Left kidney (tissue), 8 donors: ENCODE data around the gene B3GALNT1. TPM values are rescaled to one million over a fixed set of nuclear protein-coding genes. Genes with fewer than 3 reads are reported as not detected.

Experiments
- DNase-seq: peaks from one replicate; pipeline ENCODE4 v3.0.0-alpha.2; 2013
- long read RNA-seq, 8 donors: transcript quantifications; one replicate each; lab custom pipeline, GENCODE V29; 2026
- polyA plus RNA-seq: library from polyadenylated mRNA; unstranded; fragments of 120-200 nt; gene quantifications from one replicate; pipeline ENCODE4 v1.2.1, GENCODE V29; 2013; ENCODE audit not compliant: insufficient read length

B3GALNT1 gene, protein sequence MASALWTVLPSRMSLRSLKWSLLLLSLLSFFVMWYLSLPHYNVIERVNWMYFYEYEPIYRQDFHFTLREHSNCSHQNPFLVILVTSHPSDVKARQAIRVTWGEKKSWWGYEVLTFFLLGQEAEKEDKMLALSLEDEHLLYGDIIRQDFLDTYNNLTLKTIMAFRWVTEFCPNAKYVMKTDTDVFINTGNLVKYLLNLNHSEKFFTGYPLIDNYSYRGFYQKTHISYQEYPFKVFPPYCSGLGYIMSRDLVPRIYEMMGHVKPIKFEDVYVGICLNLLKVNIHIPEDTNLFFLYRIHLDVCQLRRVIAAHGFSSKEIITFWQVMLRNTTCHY
- polyA plus RNA-seq: 41.8 TPM
- long read RNA-seq, donor 1, transcript B3GALNT1-212 (5 exons, 1,660 nt): minor isoform, 5 of 13 reads
- long read RNA-seq, donor 1, transcript B3GALNT1-201 (5 exons, 3,313 nt): major isoform, 6 of 13 reads
- long read RNA-seq, donor 1, partial matches to known transcripts: 0 of 13 reads
- long read RNA-seq, donor 1, other reads (novel, unspliced or antisense): 0 of 13 reads
- long read RNA-seq, donor 2, transcript B3GALNT1-201 (5 exons, 3,313 nt): major isoform, 5 of 8 reads
- long read RNA-seq, donor 2, partial matches to known transcripts: 0 of 8 reads
- long read RNA-seq, donor 2, other reads (novel, unspliced or antisense): 0 of 8 reads
- long read RNA-seq, donor 3, transcript B3GALNT1-201 (5 exons, 3,313 nt): major isoform, 6 of 10 reads
- long read RNA-seq, donor 3, partial matches to known transcripts: 0 of 10 reads
- long read RNA-seq, donor 3, other reads (novel, unspliced or antisense): 0 of 10 reads
- long read RNA-seq, donor 4: 0 reads
- long read RNA-seq, donor 5, transcript B3GALNT1-201 (5 exons, 3,313 nt): major isoform, 9 of 106 reads
- long read RNA-seq, donor 5, partial matches to known transcripts: 86 of 106 reads
- long read RNA-seq, donor 5, other reads (novel, unspliced or antisense): 6 of 106 reads
- long read RNA-seq, donor 6, transcript B3GALNT1-212 (5 exons, 1,660 nt): major isoform, 6 of 12 reads
- long read RNA-seq, donor 6, partial matches to known transcripts: 0 of 12 reads
- long read RNA-seq, donor 6, other reads (novel, unspliced or antisense): 0 of 12 reads
- long read RNA-seq, donor 7, transcript B3GALNT1-201 (5 exons, 3,313 nt): major isoform, 7 of 14 reads
- long read RNA-seq, donor 7, partial matches to known transcripts: 0 of 14 reads
- long read RNA-seq, donor 7, other reads (novel, unspliced or antisense): 0 of 14 reads
- long read RNA-seq, donor 8, partial matches to known transcripts: 0 of 15 reads
- long read RNA-seq, donor 8, other reads (novel, unspliced or antisense): 9 of 15 reads

DNA sequence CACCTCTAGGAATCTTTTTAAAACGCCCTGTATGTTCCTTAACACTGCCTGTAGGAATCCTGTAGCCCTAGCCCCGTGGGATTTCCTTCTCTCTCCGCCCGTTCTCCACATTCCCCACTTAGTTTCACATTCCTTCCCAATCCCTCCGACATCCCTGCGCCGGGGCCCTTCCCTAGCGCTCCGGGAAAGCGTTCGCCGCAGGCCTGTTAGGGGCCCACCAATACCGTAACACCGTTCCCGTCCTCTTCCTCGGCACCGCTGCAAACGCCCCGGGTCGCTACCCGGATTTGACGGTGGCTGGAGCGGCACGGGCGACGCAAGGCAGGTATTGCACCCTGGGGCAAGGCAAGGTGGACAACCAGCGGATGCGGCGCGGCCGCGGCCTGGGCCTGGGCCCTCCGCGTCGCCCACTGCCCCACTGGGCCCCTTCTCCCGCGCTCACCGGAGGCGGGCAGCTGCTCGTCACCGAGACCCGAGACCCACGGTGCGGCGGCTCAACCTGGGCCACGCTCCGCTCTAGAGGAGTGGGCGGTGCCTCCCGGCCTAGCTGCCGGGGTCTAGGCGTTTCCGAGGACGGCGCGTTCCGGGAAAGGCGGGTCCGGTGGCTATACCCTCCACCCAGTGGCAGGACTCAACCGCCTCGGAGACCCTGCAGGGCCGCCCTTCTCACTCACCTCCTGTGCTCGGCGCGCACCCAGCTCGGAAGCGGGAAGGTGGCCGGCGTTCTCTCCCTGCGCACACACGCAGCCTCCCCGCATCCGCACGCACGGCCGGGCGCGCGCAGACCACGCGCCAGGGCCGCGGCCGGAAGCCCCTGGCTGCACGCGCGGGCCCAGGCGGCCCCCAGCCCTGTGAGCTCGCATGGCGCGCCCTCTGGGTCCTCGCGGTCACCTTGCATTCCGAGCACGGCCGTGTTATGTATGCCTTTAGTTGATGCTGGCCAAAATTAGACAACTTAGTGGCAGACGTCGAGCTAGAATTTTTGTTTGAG lies at the start of gene B3GALNT1:
TSS of gene B3GALNT1 (minus strand) at position 789 of the 991 bp plus-strand sequence. CDS start 18,595 bp downstream, outside the sequence.
- DNase-seq: peak; percentile 60

DNA sequence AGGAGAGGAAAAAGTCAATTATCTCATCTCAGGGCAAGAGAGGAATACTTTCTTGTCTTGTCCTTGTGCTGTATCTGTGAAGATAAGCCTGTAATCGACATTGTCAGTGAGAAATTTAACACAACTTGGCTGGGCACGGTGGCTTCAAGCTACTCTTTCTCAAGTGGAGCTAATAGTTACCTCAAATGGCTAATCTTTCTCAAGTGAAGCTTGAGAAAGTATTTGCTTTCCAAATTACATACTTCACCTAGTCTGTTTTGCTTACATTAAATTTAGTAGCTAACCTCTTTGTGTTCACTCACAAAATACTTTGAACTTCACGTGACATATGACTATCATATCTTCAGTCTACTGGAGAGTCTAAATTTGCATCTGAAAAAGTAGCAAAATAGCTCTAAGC lies 48.3 kb upstream of the B3GALNT1 start:
- DNase-seq: no peak

DNA sequence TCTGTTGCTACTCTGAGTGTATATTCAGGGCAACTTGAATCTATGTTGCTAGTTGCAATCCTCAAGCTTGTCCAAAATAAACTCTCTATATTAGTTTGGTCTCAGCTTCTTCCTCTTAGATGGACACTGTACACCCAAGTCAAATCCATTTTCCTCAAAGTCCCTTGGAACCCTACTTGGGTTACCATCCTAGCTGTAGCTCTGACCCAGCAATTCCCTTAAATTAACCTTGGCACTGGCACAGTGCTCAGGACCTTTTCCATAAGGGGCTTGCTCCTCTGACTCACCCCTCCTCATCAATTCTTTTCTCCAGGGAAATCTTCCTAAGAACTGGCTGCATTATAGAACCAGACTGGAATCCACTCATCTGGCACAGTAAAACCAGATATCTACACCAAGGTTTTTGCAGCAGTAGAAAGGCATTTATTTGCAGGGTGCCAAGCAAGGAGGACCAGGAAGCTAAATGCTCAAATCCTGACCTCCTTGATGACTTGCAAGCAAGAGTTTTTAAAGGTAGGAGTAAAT lies 44.9 kb upstream of the B3GALNT1 start:
- no peak for DNase-seq

GRCh38 chr3:161149529-161149928 lies 44.4 kb upstream of the B3GALNT1 start:
- DNase-seq: no peak

DNA sequence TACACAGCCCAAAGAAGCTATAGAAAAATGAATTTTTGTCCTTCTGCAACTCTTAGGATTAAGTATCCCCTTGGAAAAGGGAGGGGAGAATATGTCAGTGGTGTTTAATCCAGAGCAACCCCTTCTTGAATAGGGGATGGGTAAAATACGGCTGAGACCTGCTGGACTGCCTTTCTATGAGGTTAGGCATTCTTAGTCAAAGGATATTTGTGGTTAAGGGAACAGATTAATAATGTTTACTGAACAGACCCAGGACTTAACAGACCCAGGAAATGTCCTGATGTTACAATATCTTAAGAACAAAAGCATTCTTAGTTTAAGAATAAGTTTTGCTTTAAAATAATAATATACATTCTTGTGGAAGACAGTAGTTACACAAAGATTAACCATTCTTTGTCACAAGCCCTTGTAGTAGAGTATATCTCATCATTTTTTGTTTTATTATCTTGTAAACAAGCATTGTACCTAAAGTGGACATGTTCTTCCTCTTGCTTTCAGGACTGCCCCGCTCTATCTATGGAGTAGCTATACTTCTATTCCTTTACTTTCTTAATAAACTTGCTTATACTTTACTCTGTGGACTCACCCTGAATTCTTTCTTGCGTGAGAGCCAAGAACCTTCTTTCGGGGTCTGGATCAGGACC lies 43.8 kb upstream of the B3GALNT1 start:
- no peak for DNase-seq

- DNase-seq: no peak
Observed at GRCh38 chr3:161142486-161142885, 37.3 kb upstream of the B3GALNT1 start.

DNA sequence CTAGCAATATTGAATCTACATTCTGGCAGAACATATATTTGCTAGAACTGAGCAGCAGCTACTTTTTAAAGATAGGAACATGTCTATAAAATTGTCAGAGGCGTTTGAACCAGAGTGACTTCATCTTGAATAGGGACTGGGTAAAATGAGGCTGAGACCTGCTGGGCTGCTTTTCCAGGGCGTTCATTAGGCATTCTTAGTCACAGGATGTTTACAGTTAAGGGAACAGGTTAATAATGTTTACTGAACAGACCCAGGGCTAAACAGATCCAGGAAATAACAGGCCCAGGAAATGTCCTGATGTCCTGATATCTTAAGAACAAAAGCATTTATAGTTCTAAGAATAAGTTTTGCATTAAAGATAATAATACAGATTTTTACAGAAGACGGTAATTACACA lies 34.5 kb upstream of the B3GALNT1 start:
- DNase-seq: no peak

DNA sequence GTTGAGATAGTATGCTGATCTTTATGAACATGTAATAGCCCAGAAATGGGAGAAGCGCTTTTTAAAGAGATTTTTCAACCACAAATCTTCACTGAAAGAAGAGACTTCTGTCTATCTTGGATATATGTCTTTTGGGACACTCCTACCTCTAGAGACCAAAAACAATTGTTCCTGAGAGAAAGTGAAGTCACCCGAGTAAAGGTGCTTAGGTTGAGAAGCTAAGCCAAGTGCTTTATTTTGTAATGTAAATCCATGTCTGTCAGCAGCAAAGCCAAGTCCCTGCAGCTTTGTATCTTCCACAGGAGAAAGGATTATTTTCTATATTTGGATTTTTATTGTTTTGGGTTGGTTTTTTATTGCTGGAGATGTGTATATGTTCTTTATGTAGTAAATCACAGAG lies 32.1 kb upstream of the B3GALNT1 start:
- no peak for DNase-seq

DNA sequence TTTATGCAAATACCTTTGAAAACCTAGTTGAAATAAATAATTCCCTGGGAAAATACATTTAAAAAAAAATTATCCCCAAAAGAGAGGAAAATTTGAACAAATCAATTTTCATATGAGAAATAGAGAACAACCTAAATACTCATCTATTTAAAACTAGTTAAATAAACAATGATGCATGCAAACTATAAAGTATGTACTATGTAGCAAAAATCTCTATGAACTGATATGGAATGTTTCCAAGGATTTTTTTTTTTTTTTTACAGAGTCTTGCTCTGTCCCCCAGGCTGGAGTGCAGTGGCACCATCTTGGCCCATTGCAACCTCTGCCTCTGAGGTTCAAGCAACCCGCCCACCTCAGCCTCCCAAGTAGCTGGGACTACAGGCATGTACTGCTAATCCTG lies 27.2 kb upstream of the B3GALNT1 start:
- DNase-seq: no peak

- no peak for DNase-seq
Observed at GRCh38 chr3:161126495-161126894, 21.3 kb upstream of the B3GALNT1 start.

- DNase-seq: no peak
Observed at GRCh38 chr3:161117646-161118045, 12.5 kb upstream of the B3GALNT1 start.

DNA sequence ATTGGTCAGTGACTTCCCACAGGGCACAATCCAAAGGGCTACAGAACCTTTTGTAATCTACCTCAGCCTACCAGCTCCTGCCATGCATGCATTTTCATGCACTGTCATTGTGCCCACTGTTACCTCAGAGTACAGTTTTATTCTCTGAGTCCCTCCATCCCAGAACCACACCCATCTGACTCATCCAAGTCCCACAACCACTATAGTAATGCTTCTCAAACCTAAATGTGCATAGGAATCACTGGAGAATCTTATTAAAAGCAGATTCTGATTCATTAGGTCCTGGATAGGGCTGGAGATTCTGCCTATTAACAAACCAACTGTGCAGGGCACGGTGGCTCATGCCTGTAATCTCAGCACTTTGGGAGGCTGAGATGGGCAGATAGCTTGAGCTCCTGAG lies 3.7 kb upstream of the B3GALNT1 start:
- DNase-seq: no peak

DNA sequence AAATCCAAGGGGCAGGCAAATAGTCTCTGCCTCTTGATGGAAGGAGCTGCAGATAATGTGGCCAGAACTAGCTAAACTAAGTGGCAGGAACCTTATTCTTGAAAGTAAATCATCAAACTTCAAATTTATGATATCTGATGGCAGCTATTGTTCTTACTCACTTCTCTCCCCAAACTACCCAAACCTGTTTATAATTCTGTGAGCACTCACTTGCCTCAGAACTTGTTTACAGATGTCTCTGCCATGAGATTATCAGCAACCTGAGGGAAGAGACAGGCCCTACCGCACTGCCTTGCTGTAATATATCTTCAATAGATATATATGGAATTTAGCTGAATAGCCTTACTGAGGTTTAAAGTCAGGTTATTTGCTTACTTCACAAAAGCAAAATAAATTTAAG lies 2.2 kb upstream of the B3GALNT1 start:
- no peak for DNase-seq

DNA sequence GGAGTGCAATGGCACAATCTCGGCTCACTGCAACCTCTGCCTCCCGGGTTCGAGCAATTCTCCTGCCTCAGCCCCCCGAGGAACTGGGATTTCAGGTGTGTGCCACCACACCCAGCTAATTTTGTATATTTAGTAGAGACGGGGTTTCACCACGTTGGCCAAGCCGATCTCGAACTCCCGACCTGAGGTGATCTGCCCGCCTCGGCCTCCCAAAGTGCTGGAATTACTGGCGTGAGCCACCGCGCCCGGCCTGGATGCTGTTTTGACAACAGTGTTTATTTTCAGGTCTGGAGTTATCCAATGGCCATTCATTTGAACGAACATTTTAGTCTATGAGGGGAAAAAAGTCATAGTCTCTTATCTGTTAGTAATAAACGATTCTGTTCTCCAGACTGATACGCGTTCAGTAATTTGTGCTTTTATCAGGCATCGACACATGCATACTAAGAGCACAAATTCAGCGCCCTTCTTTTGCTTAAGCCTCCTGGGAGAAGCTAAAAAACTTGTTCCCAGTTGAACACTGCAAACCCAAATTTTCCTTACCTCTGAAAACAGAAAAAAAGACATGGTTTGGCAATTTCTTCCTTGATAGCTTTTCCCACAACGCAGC lies 1.3 kb downstream of the B3GALNT1 start:
- no peak for DNase-seq

GRCh38 chr3:161101609-161102008 lies 3.5 kb downstream of the B3GALNT1 start:
- DNase-seq: no peak

GRCh38 chr3:161100994-161101393 lies 4.2 kb downstream of the B3GALNT1 start:
- DNase-seq: no peak

- no peak for DNase-seq
Observed at GRCh38 chr3:161096771-161097367, 8.3 kb downstream of the B3GALNT1 start.

GRCh38 chr3:161093895-161094294 lies 11.3 kb downstream of the B3GALNT1 start:
- DNase-seq: no peak

DNA sequence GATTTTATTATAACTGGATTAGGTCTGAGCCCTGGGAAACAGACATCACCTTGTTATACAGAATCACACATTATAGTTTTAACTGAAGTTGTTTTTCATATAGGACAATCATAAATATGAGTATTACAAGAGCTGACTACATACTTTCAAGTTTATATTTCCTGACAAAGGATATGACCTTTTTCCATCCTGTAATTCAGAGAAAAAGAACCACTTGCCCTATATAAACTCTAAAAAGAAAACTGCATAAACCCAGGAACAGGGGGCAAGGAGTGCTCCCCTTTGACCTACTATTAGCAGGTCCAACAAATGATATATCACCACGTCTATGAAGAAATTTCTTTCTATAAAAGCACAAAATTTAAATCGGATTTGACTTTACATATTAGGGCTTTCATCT lies 20.9 kb downstream of the B3GALNT1 start:
- DNase-seq: no peak
